OCI-LY3 (cell line): ENCODE measurements around the gene FBLIM1.

Experiments
- EZH2phosphoT487 ChIP-seq: fragments of 200-600 bp; shearing (Covaris generic); IDR thresholded peaks from 2 replicates; pipeline ENCODE4 v1.6.1; 2018; ENCODE audit warnings: antibody characterized with exemption, mixed run types, low read depth
- TF ChIP-seq, protein P1 (sequence below): fragments of 200-600, 300-600 bp; sonication (generic); IDR thresholded peaks from 2 replicates; pipeline ENCODE4 v1.5.1; 2014; ENCODE audit warnings: antibody characterized with exemption, low read length, low read depth

DNA sequence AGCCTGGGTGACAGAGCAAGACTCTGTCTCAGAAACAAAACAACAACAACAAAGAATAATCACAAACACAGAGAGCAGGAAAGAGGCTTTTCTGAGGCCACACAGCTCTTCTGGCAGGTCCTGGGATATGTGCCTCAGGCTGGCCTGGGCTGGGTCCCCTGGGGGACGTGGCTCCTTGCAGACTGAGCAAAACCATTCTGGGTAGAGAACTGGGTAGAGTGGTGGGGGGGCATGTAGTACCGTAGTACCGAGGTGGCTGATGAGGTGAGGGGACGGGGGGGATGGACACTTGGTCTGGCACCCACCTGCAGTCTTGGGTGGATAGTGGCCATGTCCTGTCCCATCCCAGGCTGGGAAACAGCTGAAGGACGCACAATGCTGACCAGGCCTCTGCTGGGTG is 10.3 kb upstream of the FBLIM1 start:
- TF ChIP-seq, protein P1, sequence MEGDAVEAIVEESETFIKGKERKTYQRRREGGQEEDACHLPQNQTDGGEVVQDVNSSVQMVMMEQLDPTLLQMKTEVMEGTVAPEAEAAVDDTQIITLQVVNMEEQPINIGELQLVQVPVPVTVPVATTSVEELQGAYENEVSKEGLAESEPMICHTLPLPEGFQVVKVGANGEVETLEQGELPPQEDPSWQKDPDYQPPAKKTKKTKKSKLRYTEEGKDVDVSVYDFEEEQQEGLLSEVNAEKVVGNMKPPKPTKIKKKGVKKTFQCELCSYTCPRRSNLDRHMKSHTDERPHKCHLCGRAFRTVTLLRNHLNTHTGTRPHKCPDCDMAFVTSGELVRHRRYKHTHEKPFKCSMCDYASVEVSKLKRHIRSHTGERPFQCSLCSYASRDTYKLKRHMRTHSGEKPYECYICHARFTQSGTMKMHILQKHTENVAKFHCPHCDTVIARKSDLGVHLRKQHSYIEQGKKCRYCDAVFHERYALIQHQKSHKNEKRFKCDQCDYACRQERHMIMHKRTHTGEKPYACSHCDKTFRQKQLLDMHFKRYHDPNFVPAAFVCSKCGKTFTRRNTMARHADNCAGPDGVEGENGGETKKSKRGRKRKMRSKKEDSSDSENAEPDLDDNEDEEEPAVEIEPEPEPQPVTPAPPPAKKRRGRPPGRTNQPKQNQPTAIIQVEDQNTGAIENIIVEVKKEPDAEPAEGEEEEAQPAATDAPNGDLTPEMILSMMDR: no peak
- no peak for TF ChIP-seq EZH2phosphoT487
